Stimulated activated CD4-positive, alpha-beta T cell treated with anti-CD3 and anti-CD28 coated beads, Interleukin-1b, Interleukin-23, amount 100 ng/mL, for 48 hours (primary cell): ENCODE data around the gene RAPGEF3.
A peak's percentile ranks its signal among the peaks of the same experiment; 100 is the strongest.

Experiments
- DNase-seq: peaks from one replicate; pipeline ENCODE4 v3.0.0-alpha.2; 2020

Gene RAPGEF3

DNA sequence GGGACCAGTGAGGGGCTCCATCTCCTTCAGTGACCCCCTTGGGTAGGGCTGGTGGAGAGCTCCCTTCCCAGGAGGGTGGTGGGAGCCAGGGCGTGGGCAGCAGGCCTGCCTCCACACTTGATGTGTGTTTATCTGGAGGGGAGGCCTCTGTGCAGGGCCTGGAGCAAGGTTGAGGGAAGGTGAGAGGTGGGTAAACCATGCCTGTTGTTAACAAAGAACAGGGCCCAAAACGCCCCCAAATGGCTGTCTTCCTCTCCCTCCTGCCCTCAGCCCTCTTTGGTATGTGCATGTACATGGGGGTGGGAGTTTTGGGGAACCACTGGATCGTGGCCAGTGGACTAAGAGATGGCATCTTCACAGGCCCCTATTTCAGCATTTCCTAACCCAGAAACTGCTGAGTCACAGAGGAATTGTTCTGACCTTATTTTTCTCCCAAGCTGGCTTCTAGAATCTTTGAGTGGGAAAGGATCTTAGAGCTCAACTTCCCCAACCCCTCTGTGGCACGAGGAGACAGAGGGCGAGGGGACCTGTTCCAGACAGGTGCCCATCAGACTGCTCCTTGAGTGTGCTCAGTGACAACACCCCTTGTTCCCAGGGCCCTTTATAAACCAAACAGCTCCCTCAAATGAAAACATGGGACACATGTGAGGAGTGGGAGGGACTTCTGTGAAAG lies 17.9 kb upstream of the RAPGEF3 start:
- no peak for DNase-seq

DNA sequence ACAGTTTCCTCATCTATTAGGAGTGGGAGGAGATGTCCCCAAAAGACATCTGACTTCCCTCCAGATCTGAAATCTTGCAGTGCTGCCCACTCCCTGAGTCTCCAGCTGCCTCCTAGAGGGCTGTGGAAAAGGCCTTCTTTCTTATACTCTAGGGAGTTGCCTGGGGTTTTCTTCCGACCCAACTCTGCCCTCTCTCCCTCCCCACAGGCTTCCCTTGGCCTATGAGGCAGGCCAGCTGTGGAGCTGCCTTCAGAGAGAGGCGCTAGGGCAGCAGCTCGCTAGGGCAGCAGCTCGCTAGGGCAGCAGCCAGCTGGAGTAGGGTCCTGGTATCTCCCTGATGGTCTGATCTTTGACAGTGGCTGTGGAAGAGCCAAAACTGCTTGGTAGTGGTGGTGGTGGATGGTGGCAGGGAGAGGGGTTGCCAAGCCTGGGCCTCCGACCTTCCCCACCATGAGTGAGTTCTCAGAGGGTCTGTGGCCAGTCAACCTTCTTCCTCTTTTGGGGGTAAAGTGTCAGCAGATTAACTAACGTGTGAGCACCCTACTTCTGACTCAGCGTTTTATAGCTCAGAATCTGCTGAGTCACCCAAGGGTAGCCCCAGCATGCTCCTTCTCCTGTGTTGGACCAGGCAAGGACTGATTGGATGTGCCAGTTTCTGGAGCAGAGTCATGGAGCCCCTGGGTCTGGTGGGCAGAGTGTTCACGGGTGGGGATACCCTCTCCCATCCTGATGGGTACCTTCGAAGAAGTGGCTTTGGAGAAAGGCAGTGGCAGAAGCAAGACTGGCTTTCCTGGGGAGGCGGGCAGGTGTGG lies 16.6 kb upstream of the RAPGEF3 start:
- DNase-seq: no peak

DNA sequence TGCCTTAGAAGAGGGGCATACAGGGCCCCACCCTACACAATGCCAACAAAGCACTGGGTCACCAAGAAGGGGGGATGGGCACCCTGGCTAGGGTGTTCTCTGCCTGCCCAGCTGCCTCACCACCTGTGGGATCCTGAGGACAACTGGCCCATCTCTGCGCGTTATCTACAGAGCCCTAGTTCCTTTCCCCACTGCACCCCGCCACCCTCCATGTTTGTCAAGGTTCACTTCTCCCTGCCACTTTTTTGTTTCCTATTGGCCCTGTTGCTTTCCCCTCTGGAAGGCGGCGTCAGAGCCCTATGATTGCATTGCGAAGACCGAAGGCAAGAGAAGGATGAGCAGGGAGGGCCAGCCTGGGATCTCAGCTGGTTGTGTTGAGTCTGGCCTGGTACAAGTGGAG lies 16.0 kb upstream of the RAPGEF3 start:
- DNase-seq: no peak

DNA sequence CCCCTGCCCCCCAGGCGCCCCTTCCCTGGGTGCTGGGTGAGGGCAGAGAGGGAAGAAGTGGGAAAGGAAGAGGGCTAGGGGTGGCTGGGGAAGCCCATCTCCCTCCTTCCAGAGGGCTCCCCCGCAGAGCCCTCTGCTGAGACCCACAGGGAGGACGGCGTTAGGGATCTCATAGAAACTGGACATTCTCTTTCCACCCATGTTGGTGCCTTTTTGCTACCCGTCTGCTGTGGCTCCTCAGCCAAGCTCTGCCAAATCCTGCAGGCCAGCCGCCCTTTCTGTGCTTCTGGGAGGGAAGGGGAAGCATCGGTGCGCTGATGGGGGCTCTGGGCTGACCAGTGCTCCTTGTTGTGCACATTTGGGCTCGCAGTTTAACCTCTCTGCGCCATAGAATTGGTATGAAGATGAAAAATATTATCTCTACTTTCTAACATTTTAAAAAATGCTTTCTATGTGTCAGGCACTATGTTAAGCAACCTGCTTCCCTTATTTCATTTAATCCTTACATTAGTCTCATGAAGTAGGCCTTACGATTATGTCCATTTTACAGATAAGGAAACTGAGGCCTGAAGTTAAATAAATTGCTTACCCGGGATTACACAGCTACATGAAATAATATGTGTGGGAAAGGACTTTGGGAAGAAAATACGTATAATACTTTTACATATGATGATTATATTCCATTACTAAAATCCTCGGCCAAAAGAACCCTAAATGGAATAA lies 15.3 kb upstream of the RAPGEF3 start:
- DNase-seq: no peak

DNA sequence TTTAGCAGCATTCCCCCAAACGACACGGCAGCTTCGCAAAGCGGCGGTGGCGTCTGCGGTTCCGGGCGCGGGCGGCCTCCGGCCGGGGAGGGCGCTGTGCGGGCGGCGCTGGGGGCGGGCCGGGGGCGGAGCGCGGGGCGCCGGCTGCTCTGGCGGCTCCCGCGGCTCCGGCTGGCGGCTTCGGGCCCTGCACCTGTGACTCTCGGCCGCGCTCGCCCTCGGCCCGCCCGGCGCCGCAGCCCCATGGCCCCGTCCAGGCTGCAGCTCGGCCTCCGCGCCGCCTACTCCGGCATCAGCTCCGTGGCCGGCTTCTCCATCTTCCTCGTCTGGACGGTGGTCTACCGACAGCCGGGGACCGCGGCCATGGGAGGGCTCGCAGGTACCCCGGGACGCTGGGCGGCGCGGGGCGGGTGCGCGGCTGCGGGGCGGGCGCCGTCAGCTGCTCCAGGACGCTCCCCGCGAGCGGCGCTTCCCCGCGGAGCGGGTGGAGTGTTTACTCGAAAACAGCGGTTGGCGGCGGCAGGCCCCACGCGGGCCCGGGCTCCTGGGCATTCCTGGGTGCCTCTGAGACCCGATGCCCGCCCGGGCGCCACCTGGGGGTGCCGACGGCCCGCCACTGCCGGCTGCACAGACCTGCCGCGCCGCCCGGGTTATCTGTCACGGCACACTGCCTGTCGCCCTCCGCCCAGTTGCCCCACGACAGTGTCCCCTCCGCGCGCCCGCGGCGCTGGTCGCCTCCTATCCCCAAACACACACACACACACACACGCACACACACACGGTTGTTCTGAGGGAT lies 14.6 kb upstream of the RAPGEF3 start, which contains the start of gene SLC48A1:
TSS of gene SLC48A1 (plus strand) at position 177 of the 796 bp plus-strand sequence. CDS start at position 244, 67 bp downstream.
- DNase-seq: peak; percentile 55

DNA sequence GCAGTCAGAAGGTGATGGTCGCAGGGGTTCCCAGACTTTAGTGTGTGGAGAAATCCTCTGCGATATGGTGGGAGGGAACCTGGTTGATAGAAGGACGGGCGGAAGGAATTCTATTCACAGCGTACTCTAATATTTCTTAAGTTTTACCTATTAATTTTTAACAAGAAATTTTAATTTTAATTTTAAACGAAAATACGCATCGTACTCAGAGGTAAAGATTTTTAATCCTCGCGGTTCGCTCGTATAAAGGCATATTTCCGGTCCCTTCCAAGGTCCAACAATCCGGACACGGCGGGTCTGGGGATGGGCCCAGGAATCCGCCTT lies 14.0 kb upstream of the RAPGEF3 start:
- no peak for DNase-seq

DNA sequence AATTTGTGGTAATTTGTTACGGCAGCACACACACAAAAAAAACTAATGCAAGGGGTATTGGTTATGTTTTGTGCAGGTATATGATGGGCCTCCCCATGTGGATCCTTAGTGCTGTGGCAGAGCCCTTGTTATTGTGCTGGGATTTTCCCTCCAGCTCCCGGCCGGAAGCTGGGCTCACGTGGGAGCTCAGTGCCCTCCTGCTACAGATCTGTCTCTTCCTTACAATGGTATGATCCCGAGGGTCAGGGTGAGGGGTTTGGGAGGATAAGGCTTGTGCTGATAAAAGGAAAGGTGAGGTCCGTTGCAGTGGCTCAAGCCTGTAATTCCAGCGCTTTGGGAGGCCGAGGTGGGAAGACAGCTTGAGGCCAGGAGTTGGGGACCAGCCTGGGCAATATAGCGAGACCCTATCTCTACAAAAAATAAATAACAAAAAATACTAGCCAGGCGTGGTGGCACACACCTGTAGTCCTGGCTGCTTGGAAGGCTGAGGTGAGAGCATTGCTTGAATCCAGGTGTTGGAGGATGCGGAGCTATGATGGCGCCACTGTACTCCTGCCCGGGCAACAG lies 13.5 kb upstream of the RAPGEF3 start:
- DNase-seq: no peak

DNA sequence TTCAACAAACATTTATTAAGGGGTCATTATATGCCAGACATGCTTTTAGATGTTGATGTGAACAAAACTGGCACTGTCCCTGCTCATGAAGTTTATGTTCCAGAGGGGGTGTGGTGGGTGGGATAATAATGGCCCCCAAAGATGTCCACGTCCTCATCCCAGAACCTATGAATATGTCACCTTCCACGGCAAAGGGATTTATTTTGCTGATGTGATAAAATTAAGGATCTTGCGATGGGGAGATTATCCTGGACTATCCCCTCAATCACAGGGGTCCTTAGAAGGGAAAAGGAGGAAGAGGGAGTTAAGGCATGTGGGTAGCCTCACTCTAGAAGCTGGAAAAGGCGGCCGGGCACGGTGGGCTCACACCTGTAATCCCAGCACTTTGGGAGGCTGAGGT lies 12.6 kb upstream of the RAPGEF3 start:
- no peak for DNase-seq

DNA sequence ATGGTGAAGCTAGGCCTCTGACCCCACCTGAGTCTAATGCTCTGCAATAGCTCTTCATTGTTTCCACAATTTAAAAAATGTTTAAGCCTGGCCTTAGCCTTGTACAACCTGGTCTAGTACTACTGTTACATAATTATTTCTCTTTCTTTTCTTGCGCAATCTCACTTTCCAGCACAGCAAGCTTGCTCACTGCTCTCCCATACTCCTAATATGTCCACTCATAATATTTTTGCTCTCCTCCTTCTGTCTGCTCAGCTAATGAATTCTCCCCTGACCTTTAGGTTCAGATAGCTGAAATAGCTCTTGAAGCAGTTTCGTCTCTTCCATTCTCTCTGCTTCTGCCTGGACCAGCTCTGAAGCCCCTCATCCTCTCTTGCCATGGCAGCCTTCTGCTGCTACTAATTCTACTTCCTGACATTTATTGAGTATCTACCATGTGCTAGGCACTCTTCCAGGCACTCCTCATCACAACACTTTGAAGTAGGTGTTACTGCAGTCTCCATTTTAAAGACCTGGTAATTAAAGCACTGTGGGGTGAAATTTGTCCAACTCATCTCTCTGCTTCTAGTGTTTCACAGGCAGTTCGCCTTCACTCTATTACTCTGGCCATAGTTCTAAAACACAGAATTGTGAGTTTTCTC lies 11.5 kb upstream of the RAPGEF3 start:
- no peak for DNase-seq

DNA sequence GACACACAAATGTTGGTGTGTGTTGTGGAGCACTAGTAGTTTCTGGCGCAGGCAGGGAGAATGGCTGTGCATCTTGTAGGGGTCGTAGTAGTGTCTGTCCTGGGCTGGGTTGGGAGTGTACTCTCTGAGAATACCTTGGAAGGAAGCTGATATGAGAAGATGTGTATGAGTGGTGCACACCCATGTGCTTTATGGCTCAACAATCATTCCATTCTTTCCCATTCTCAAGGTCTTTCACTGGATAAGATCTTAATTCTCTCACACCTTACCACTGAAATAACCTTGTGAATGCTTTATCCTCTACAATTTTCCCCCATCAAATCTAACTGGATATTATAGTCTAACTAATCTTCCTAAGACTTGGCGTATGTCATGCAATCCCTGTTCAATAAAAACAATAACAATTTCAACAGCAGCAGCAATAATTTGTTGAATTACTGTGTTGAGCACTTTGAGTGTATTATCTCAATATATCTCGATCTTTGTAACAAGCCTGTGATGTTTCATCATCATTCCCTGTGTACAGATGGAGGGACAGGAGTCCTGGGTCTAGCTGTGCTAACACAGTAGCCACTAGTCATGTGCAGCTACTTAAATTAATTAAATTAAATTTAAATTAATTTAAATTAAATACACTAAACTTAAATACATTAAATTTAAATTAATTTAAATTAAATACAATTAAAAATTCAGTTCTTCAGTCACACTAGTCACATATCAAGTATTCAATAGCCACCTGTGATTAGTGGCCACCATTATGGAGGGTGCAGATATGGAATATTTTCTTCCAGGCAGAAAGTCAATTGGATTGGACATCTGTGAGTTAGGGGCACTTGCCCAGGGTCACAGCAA lies 10.8 kb upstream of the RAPGEF3 start:
- no peak for DNase-seq

DNA sequence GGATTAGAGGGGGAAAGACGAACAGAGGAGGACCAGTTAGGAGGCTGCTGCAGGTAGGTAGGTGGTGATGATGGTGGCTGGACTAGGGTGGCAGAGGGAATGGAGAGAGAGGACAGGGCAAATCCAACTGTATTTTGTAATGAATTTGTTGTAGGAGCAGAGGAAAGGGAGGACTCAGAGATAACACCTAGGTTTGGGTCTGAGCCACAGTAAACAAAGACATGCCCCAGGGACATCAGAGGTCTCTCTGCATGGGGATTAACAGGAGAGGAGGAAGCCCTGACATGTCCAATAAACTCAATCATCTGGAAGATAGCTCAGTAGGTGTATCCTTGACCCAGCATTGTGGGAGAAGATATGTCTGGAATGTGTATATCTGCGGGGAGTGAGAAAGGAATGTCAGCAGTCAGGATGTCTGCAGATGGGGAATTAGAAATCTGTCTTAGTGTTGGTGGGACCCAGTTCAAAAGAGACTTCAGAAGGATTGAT lies 9.7 kb upstream of the RAPGEF3 start:
- no peak for DNase-seq

DNA sequence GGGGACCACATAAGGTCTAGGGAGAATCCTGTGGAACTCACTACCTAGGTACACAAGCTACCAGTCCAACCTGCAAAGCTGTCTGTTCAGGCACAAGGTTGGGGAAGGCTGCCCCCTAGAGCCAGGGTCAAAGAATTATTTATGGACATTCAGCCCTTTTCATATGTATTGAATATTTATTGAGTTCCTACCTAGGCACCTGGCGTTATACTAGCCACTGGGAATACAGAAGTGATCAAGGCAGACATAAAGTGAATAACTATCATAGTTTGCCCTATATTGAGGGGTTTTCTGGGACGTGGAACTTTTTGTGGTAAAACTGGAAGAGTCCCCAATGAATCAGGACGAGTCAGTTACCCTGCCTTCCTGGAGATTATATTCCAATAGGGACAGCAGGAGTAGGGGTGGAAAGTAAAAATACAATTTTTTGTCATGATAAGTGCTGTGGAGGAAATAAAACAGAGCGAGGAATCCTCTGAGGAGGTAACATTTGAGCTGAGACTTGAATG lies 8.6 kb upstream of the RAPGEF3 start:
- peak; percentile 69 for DNase-seq

DNA sequence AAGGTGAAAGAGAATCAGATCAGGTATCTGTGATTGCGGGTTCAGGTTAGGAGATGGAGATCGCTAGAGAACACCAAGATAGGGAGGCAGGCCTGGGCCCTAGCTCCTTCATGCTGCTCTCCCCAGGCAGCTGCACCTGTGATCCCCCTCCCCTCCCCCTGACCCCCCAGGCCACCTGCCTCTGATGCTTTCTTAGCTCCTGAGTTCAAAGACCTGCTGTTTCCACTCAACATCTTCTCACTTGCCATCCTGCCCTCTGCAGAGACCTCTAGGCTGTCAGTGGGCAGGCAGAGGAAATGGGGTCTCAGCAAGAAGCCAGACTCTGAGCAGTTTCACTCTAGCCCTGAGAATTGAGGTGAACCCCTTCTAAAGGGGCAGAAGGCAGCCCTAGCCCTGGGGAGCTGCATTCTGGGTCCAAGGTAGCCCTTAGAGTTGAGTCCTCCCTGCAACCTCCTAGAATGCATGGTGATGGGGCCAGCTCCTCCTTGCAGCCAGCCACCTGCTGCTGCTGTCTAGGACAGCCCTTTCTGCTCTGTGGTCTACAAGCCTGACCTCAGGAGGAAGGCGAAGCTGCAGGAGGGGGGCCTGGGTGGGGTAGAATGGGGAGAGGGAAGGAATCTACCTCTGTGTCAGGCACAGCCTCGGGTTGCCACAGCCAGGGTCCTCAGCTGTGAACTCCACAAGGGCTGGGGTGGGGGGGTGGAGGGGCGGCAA lies 8.0 kb upstream of the RAPGEF3 start:
- no peak for DNase-seq

DNA sequence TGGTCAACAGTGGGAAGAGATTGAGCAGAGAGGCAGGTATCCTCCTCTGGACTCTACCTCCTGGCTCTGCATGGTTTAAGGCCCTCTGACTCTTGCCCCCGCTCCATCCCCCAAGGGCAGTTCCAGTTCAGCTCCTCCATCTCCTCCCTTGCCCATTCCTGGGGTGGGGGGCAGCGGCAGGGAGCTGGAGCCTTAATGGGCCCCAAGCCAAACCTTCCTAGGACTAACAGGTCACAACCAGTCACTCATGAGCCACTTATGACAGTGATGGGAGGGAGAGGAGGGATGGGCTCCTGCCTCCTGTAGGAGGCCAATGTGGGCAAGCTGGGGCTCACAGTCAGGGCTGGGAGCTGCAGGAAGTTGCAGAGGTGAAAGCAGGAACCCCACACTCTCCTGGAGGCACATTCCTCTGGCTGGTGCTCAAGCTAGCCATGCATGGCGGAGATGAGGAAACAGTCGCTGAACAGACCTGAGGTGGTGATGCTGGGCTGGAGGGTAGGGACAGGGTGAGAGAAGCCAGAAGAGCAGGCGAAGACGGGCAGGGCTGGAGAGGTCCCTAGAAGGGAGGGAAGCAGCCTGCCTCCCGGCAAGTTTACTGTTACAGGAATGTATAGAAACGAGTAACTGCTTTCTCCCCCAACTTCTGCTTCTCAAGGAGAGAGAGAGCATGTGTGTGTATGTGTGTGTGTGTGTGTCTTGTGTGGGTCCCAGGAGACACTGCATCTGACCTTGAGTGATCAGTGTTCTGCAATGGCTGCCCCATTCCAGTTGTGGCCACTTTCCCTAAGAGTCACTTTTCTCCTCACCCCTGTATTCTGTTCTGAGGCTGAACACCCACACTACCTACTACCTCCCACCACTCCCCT lies 5.0 kb upstream of the RAPGEF3 start:
- DNase-seq: no peak

DNA sequence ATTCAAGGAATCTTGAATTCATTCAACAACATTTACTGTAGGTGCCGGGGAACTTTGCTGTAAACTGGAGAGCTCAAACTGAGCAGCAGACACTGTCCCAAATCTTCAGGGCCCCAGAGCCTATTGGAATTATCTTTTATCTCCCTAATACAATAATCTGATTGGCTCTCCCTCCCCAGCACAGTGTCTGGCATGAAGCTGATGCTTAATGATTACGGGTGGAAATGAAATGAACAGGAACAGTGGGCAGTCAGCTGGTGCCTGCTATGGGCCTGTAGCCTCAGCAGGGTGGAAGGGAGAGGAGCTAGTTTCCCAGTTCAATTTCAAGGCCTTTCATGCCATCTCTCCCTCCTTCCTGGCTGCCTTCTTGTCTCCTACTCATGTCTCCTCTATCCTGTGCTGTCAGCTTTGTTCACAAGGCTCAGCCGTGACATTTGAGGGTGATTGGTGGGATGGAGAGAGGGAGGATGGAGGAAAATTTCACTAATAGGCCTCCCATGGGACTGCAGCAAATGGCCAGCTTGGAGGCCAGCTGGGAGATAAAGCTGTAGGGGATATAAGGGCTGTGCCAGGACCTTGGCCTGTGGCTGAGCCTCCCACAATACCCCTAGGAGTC lies 4.3 kb upstream of the RAPGEF3 start:
- DNase-seq: no peak

DNA sequence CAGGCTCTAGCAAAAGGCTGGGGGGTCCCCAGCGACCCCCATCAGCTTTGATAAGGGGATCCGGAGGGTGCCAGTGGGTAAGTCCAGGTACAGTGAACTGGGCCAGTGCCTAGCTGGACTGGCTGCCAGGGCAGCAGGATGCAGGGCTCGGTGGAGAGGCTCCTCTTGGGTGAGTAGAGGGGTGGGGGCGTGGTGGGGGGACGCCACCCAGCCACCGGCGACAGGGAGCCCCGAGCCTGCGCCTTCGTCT lies 171 bp downstream of the RAPGEF3 start:
- DNase-seq: no peak

DNA sequence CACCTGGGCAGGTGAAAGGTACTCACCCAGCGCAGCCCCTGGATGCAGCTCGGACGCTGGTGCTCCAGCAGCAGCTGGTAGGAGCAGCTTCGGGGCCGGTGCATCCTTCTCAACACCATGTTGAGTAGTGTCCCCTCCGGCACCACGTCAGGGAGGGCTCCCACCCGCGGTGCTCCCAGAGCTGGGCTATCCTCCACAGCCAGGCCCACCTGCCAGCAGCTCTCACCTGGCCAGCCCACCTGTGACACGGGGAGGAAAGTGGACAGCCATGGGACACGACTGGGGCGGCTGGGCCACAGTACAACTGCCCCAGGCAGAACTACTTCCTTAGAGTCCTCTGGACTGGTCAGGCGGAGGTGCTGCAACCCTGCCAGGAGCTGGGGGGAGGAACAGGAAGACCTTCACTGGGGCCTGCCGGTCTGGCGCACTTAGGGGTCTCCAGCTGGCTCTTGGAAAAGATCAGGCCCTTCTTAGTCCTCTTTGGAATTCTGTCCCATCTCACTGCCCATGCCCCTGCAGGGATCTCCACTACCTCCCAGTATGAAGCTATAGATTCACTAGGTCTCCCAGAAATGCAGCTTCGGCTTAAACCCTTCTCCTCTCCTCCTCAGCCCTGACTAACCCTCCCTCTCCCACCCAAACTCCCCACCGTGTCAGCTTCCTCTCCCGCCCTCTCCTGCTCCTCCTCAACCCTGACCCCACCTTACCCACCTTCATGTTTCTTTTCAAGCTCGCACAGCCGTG lies 668 bp downstream of the RAPGEF3 start:
- DNase-seq: no peak

DNA sequence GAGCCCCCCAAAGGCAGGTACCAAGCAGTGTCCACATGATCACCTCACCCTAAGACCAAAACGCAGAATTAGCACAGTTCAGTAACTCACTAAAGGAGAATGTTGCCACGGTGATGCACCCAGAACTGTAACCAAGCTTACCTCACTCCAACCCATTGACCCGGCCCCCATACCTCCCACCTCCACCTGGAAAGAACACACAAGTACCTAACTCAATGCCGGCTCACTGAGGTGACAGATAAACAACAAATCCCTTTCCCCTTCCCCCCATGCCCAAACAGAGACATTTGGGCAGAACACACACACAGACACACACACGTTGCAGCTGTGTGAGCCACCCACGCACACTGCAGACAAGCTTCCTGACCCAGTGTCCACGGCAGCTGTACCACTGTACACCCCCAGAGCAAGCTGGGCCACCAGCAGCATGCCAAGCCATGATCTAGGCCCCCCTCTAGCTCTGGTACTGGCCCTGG lies 1.3 kb downstream of the RAPGEF3 start:
- DNase-seq: no peak
